ENCODE measurements around the gene TTC13. TPM values are rescaled to one million over a fixed set of nuclear protein-coding genes. Genes with fewer than 3 reads are reported as not detected.
A peak's percentile ranks its signal among the peaks of the same experiment; 100 is the strongest.

TTC13 gene
- total and polyA plus RNA-seq, 2 experiments from 2014 or later: 13.0 to 14.9 TPM

DNA sequence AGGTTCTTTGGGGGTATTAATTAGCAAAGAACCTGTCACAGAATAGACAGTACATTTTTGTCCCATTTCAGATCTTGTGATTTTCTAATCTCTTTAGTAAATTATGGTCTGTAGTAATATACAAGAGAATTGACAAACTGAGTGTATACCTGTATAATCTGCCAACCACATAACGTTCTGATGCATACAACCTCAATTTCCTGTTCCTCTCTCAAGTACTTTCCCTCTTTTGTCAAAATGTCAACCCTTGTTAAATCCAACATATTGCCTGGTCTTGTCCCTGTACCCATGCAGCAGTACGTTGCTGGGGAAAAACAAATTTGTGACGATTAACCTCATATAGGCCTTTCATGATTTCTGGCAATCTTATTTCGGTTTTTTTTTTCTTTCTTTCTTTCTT lies 1.3 kb upstream of the TTC13 start:
- no peaks in the 10 kb centered on the region for H3K9me3 ChIP-seq (ENCODE audit: low read depth)
- H3K4me2 ChIP-seq: peak overlapping the region; percentile 79
- peaks cover 61% of the 10 kb centered on the region for H3K79me2 ChIP-seq
- TF ChIP-seq CTCF (IDR thresholded peaks at IDR 0.05; ENCODE audit: poor library complexity): no peak
- TF ChIP-seq EZH2phosphoT487 (IDR thresholded peaks at IDR 0.05; ENCODE audit: low read depth, severe bottlenecking, unreplicated experiment): no peak
- TF ChIP-seq EZH2 (IDR thresholded peaks at IDR 0.05; ENCODE audit: borderline replicate concordance): no peak
- no peaks in the 10 kb centered on the region for H3K27me3 ChIP-seq
- peak overlapping the region; percentile 62 for H3K27ac ChIP-seq
- DNase-seq (ENCODE audit: low spot score): no peak
- H3K4me3 ChIP-seq: no peak overlapping the region
- no peaks in the 10 kb centered on the region for H4K20me1 ChIP-seq (ENCODE audit: insufficient read depth, poor library complexity, severe bottlenecking)
- H3K4me1 ChIP-seq (ENCODE audit: insufficient read depth): peaks cover 6% of the 10 kb centered on the region
- no peak overlapping the region for H2AFZ ChIP-seq
- H3K36me3 ChIP-seq (replicated peaks; ENCODE audit: insufficient read depth, low read depth): no peaks in the 10 kb centered on the region
- no peaks in the 10 kb centered on the region for H3K9me2 ChIP-seq (replicated peaks; ENCODE audit: insufficient read depth)
- WGBS (ENCODE audit: low lambda C conversion rate, missing lambda C conversion rate): 91% methylated on average over 4 of the region's 4 CpGs

- Histone ChIP-seq H3K4me3 (peak overlapping the region; percentile 48), H2AFZ (peak overlapping the region; percentile 64), H3K27me3 (no peaks in the 10 kb centered on the region), H3K36me3 (replicated peaks; ENCODE audit: insufficient read depth, low read depth) (no peaks in the 10 kb centered on the region), H3K27ac (peak overlapping the region; percentile 62), H3K79me2 (peaks cover 67% of the 10 kb centered on the region), H3K4me1 (ENCODE audit: insufficient read depth) (peaks cover 6% of the 10 kb centered on the region), H3K9me3 (ENCODE audit: low read depth) (no peaks in the 10 kb centered on the region), H4K20me1 (ENCODE audit: insufficient read depth, poor library complexity, severe bottlenecking) (no peaks in the 10 kb centered on the region), H3K9me2 (replicated peaks; ENCODE audit: insufficient read depth) (no peaks in the 10 kb centered on the region), H3K4me2 (peak overlapping the region; percentile 79)
- 14% methylated on average over 12 of the region's 12 CpGs for WGBS (ENCODE audit: low lambda C conversion rate, missing lambda C conversion rate)
- DNase-seq (ENCODE audit: low spot score): no peak
- TF ChIP-seq EZH2phosphoT487 (IDR thresholded peaks at IDR 0.05; ENCODE audit: low read depth, severe bottlenecking, unreplicated experiment) (no peak), EZH2 (IDR thresholded peaks at IDR 0.05; ENCODE audit: borderline replicate concordance) (no peak), CTCF (IDR thresholded peaks at IDR 0.05; ENCODE audit: poor library complexity) (no peak)
Measured at GRCh38 chr1:230979389-230979716, 692 bp upstream of the TTC13 start.

- Histone ChIP-seq H4K20me1 (ENCODE audit: insufficient read depth, poor library complexity, severe bottlenecking) (no peaks in the 10 kb centered on the region), H3K79me2 (peaks cover 72% of the 10 kb centered on the region), H3K36me3 (replicated peaks; ENCODE audit: insufficient read depth, low read depth) (no peaks in the 10 kb centered on the region), H2AFZ (peak overlapping the region; percentile 61), H3K9me2 (replicated peaks; ENCODE audit: insufficient read depth) (no peaks in the 10 kb centered on the region), H3K4me3 (peak overlapping the region; percentile 41), H3K4me2 (peak overlapping the region; percentile 91), H3K4me1 (ENCODE audit: insufficient read depth) (peaks cover 11% of the 10 kb centered on the region), H3K27me3 (no peaks in the 10 kb centered on the region), H3K9me3 (ENCODE audit: low read depth) (no peaks in the 10 kb centered on the region), H3K27ac (peak overlapping the region; percentile 75)
- TF ChIP-seq EZH2phosphoT487 (IDR thresholded peaks at IDR 0.05; ENCODE audit: low read depth, severe bottlenecking, unreplicated experiment): no peak
- TF ChIP-seq EZH2 (IDR thresholded peaks at IDR 0.05; ENCODE audit: borderline replicate concordance): no peak
- TF ChIP-seq CTCF (IDR thresholded peaks at IDR 0.05; ENCODE audit: poor library complexity): no peak
- peak; percentile 73 for DNase-seq (ENCODE audit: low spot score)
- 6% methylated on average over 36 of the region's 52 CpGs for WGBS (ENCODE audit: low lambda C conversion rate, missing lambda C conversion rate)
Measured at GRCh38 chr1:230977761-230978490, 735 bp downstream of the TTC13 start.
